Suprapubic skin (tissue), 4 donors: ENCODE data around the gene GRPEL2.

ENCODE experiments used
- POLR2A ChIP-seq, 2 donors: fragments of 450-650 bp; IDR thresholded peaks; one replicate each; pipeline ENCODE4 v1.6.1; 2017; ENCODE audit warnings: antibody characterized with exemption in 2 of 2, mild to moderate bottlenecking in 2 of 2, moderate library complexity in 2 of 2
- POLR2AphosphoS5 ChIP-seq, 3 donors: sonication (generic); formaldehyde crosslinking; IDR thresholded peaks; one replicate each; pipeline ENCODE4 v1.6.1; 2017; ENCODE audit warnings: antibody characterized with exemption in 3 of 3
- TF ChIP-seq, protein P1 (sequence below), 2 donors: fragments of 200-600 bp in 1 of 2; fragments of 450-650 bp in 1 of 2; sonication (generic) in 1 of 2; IDR thresholded peaks; one replicate each; pipeline ENCODE4 v1.5.1; 2016 to 2019; ENCODE audit warnings: antibody characterized with exemption in 2 of 2, mild to moderate bottlenecking in 1 of 2, moderate library complexity in 1 of 2

GRCh38 chr5:149364719-149365118 is 19.4 kb downstream of the GRPEL2 start:
- TF ChIP-seq POLR2A (IDR thresholded peaks at IDR 0.05) = no peak
- TF ChIP-seq, protein P1, sequence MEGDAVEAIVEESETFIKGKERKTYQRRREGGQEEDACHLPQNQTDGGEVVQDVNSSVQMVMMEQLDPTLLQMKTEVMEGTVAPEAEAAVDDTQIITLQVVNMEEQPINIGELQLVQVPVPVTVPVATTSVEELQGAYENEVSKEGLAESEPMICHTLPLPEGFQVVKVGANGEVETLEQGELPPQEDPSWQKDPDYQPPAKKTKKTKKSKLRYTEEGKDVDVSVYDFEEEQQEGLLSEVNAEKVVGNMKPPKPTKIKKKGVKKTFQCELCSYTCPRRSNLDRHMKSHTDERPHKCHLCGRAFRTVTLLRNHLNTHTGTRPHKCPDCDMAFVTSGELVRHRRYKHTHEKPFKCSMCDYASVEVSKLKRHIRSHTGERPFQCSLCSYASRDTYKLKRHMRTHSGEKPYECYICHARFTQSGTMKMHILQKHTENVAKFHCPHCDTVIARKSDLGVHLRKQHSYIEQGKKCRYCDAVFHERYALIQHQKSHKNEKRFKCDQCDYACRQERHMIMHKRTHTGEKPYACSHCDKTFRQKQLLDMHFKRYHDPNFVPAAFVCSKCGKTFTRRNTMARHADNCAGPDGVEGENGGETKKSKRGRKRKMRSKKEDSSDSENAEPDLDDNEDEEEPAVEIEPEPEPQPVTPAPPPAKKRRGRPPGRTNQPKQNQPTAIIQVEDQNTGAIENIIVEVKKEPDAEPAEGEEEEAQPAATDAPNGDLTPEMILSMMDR (IDR thresholded peaks at IDR 0.05) = no peak
- TF ChIP-seq POLR2AphosphoS5 (IDR thresholded peaks at IDR 0.05) = no peak
